Measurements from ENCODE around the gene HAVCR1.
"Not testable (repeated sequence)": the region's sequence is repeated elsewhere in the genome, so short reads cannot be mapped to it uniquely, and the experiment has no call there.

The HAVCR1 gene

GRCh38 chr5:157030692-157031091 is 28.2 kb downstream of the HAVCR1 start:
- DNase-seq (ENCODE audit: low spot score in 2 of 2) (no peak), ATAC-seq (peak; percentile 95)
- Mint-ChIP-seq H3K4me1 (peaks cover 34% of the 10 kb centered on the region), H3K9me3 (no peaks in the 10 kb centered on the region), H3K36me3 (peaks cover under 1% of the 10 kb centered on the region), H3K4me3 (no peak overlapping the region), H3K27ac (peak overlapping the region; percentile 46)

DNA sequence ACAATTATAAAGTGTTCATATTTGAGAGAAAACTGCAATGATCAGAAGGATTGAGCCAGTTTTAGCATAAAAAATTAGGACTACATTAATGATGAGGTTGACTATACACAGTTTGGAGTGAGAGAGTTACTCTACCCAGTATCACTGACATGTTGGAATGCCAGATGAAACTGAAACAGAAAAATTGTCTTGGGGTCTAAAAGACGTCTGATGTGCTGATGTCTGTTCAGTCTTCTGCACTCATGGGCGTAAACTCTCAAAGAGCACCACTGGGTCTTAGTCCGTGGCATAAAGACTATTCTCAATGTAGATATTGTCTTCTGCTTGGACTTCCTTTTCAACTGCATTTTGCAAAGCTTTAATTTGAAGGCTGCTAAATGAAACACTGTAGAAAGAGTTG is 29.5 kb downstream of the HAVCR1 start:
- Mint-ChIP-seq H3K27ac (peak overlapping the region; percentile 46), H3K36me3 (peaks cover 9% of the 10 kb centered on the region), H3K9me3 (no peaks in the 10 kb centered on the region), H3K4me1 (peaks cover 46% of the 10 kb centered on the region), H3K4me3 (no peak overlapping the region)
- DNase-seq (ENCODE audit: low spot score in 2 of 2) (no peak), ATAC-seq (no peak)

DNA sequence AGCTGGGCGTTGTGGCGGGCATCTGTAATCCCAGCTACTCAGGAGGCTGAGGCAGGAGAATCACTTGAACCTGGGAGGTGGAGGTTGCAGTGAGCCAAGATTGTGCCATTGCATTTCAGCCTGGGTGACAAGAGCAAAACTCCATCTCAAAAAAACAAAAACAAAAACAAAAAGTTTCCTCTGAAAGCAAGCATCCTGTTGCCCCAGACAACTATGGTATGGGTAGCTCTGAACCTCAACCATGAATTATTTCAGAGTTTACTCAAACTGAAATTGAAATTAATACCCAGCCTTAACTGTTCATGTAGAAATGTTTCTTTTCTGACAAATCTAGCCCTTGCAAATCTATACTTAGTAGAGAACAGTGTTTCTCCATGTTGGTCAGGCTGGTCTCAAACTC is 31.3 kb downstream of the HAVCR1 start:
- peaks cover 48% of the 10 kb centered on the region for H3K4me1 Mint-ChIP-seq
- H3K27ac Mint-ChIP-seq, H3K9me3 Mint-ChIP-seq, H3K36me3 Mint-ChIP-seq, H3K4me3 Mint-ChIP-seq: not testable (repeated sequence)
- DNase-seq (ENCODE audit: low spot score in 2 of 2): peak in 1 of 2 donors; percentile 56
- peak; percentile 58 for ATAC-seq

DNA sequence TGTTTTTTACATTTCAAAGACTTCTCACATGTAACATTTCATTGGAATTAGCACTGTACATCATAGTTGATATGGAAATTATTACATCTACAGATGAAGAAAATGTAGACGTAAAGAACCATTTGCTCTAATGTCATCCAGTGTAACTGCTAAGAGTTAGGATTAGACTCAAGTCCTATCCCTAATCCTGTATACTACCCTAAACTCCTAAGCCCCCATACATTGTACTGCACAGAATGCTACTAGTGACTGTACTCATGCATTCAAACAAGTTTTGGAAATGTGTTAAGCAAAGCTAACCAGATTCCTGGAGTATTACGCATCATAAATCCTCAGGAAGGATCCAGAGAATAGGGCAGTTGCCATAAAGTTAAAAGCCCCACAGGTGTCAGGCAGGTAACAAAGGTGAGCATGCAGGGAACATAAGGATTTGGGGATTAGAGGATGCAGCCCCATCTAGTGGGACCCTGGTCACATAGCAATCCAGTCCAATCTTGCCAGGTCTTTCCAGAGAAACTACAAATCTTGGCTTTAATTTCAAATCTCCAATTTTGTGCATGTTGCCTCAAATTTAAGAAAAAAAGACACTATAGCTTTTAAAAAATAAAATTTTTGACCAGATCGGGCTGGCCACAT is 32.0 kb downstream of the HAVCR1 start:
- H3K4me3 Mint-ChIP-seq: no peak overlapping the region
- no peak for ATAC-seq
- H3K9me3 Mint-ChIP-seq: no peaks in the 10 kb centered on the region
- peaks cover 55% of the 10 kb centered on the region for H3K4me1 Mint-ChIP-seq
- no peak for DNase-seq (ENCODE audit: low spot score in 2 of 2)
- peaks cover 9% of the 10 kb centered on the region for H3K36me3 Mint-ChIP-seq
- H3K27ac Mint-ChIP-seq: no peak overlapping the region

GRCh38 chr5:157025093-157025698 is 33.7 kb downstream of the HAVCR1 start:
- H3K9me3 Mint-ChIP-seq: no peaks in the 10 kb centered on the region
- H3K4me1 Mint-ChIP-seq: peaks cover 52% of the 10 kb centered on the region
- H3K27ac Mint-ChIP-seq: peak overlapping the region; percentile 72
- H3K4me3 Mint-ChIP-seq: peak overlapping the region; percentile 37
- ATAC-seq: peak; percentile 99
- DNase-seq (ENCODE audit: low spot score in 2 of 2): peak; percentile 69 to 93
- H3K36me3 Mint-ChIP-seq: peaks cover 9% of the 10 kb centered on the region

- peaks cover 44% of the 10 kb centered on the region for H3K4me1 Mint-ChIP-seq
- peaks cover 9% of the 10 kb centered on the region for H3K36me3 Mint-ChIP-seq
- H3K4me3 Mint-ChIP-seq: peak overlapping the region; percentile 37
- DNase-seq (ENCODE audit: low spot score in 2 of 2): no peak
- H3K9me3 Mint-ChIP-seq: no peaks in the 10 kb centered on the region
- no peak for ATAC-seq
- H3K27ac Mint-ChIP-seq: peak overlapping the region; percentile 72
Observed at GRCh38 chr5:157024208-157024959, 34.5 kb downstream of the HAVCR1 start.

- ATAC-seq (no peak), DNase-seq (ENCODE audit: low spot score in 2 of 2) (peak in 1 of 2 donors; percentile 35)
- Mint-ChIP-seq H3K4me3 (no peak overlapping the region), H3K27ac (peak overlapping the region; percentile 11), H3K4me1 (peaks cover 37% of the 10 kb centered on the region), H3K36me3 (peaks cover 9% of the 10 kb centered on the region), H3K9me3 (peaks cover 5% of the 10 kb centered on the region)
Observed at GRCh38 chr5:157022024-157022423, 36.9 kb downstream of the HAVCR1 start.

GRCh38 chr5:157020511-157021222 is 38.2 kb downstream of the HAVCR1 start:
- H3K27ac Mint-ChIP-seq: no peak overlapping the region
- peaks cover 8% of the 10 kb centered on the region for H3K36me3 Mint-ChIP-seq
- DNase-seq (ENCODE audit: low spot score in 2 of 2): no peak
- H3K9me3 Mint-ChIP-seq: peaks cover 5% of the 10 kb centered on the region
- H3K4me3 Mint-ChIP-seq: no peak overlapping the region
- peaks cover 30% of the 10 kb centered on the region for H3K4me1 Mint-ChIP-seq
- no peak for ATAC-seq

GRCh38 chr5:157020002-157020401 is 38.9 kb downstream of the HAVCR1 start:
- Mint-ChIP-seq H3K4me3 (no peak overlapping the region), H3K27ac (no peak overlapping the region), H3K4me1 (peaks cover 23% of the 10 kb centered on the region), H3K36me3 (peaks cover 1% of the 10 kb centered on the region), H3K9me3 (peaks cover 5% of the 10 kb centered on the region)
- ATAC-seq (peak; percentile 83), DNase-seq (ENCODE audit: low spot score in 2 of 2) (no peak)

DNA sequence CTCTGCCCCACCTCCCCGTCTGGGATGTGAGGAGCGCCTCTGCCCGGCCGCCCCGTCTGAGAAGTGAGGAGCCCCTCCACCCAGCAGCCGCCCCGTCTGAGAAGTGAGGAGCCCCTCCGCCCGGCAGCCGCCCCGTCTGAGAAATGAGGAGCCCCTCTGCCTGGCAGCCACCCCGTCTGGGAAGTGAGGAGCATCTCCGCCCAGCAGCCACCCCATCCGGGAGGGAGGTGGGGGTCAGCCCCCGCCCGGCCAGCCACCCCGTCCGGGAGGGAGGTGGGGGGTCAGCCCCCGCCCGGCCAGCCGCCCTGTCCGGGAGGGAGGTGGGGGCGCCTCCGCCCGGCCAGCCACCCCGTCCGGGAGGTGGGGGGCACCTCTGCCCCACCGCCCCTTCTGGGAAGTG is 44.8 kb downstream of the HAVCR1 start:
- H3K4me3 Mint-ChIP-seq; H3K9me3 Mint-ChIP-seq; H3K27ac Mint-ChIP-seq; DNase-seq (ENCODE audit: low spot score in 2 of 2); H3K36me3 Mint-ChIP-seq; H3K4me1 Mint-ChIP-seq; ATAC-seq: not testable (repeated sequence)

DNA sequence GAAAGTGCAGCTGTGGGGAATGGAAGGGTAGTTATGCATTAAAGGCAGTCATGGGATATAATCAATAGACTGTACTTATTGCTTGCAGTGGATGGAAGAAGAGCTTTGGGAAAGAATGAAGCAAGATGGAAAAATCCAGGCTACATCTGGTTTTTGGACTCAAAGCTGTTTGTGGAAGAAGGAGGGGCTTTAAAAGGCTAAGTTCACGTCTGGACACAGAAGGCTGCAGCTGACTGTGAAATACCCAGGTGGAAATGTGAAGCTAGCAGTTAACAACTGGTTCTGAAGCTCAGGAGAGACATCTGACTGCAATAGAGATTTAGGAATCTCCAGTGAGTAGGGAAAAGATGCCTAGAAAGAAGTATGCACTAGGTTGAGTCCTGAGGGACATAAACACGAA is 52.7 kb downstream of the HAVCR1 start:
- H3K4me1 Mint-ChIP-seq: peaks cover 21% of the 10 kb centered on the region
- ATAC-seq (no peak), DNase-seq (ENCODE audit: low spot score in 2 of 2) (no peak)
- no peaks in the 10 kb centered on the region for H3K36me3 Mint-ChIP-seq
- peaks cover 4% of the 10 kb centered on the region for H3K9me3 Mint-ChIP-seq
- H3K27ac Mint-ChIP-seq: no peak overlapping the region
- H3K4me3 Mint-ChIP-seq: no peak overlapping the region

- peak overlapping the region; percentile 24 for H3K27ac Mint-ChIP-seq
- peak; percentile 98 for ATAC-seq
- no peak for DNase-seq (ENCODE audit: low spot score in 2 of 2)
- peaks cover 4% of the 10 kb centered on the region for H3K9me3 Mint-ChIP-seq
- H3K36me3 Mint-ChIP-seq: no peaks in the 10 kb centered on the region
- H3K4me3 Mint-ChIP-seq: no peak overlapping the region
- H3K4me1 Mint-ChIP-seq: peaks cover 21% of the 10 kb centered on the region
Observed at GRCh38 chr5:157004893-157005551, 53.9 kb downstream of the HAVCR1 start.

DNA sequence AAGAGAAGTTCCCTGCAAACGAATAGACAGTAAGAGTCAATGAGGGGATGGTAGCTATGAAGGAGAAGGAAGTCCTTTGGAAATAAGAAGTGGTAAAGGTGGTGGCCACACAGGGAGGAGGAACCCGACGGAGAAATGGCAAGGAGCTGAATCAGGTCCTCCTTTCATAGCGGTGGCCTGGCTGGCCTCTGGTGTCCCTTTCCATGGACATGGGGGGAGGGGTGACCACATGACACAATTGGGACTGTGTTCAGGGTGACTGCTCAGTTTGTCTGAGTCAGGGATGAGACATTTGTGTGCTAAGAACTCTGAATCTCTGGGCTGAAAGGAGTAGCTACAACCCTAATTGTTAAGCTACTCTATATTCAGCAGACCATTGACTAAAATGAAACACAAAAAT is 67.2 kb downstream of the HAVCR1 start:
- no peak overlapping the region for H3K27ac Mint-ChIP-seq
- peak; percentile 31 for ATAC-seq
- peaks cover 9% of the 10 kb centered on the region for H3K4me1 Mint-ChIP-seq
- H3K36me3 Mint-ChIP-seq: no peaks in the 10 kb centered on the region
- peaks cover 5% of the 10 kb centered on the region for H3K9me3 Mint-ChIP-seq
- H3K4me3 Mint-ChIP-seq: no peak overlapping the region
- DNase-seq (ENCODE audit: low spot score in 2 of 2): no peak

GRCh38 chr5:156984064-156984463 is 74.9 kb downstream of the HAVCR1 start:
- no peak overlapping the region for H3K4me3 Mint-ChIP-seq
- DNase-seq (ENCODE audit: low spot score in 2 of 2) (no peak), ATAC-seq (no peak)
- no peaks in the 10 kb centered on the region for H3K36me3 Mint-ChIP-seq
- no peak overlapping the region for H3K27ac Mint-ChIP-seq
- H3K4me1 Mint-ChIP-seq: peaks cover 11% of the 10 kb centered on the region
- peaks cover 5% of the 10 kb centered on the region for H3K9me3 Mint-ChIP-seq

DNA sequence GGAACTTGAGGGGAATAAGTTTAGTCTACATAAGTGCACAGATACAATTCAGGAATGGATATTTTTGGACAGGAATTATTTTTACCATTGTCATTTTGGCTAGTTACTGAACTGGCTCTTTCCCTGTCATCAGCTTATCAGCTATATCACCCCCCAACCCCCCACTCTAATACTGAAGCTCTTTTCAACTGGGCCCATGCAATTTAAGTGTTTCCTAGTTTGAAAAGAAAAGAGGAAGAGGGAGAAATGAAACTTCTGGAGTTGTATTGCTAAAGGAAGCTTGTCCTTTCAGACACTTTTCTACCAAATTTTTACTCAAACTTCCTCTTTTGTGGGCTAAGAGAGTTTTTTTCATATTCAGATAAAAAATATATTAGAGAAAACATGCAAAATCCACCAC is 77.4 kb downstream of the HAVCR1 start:
- no peak overlapping the region for H3K27ac Mint-ChIP-seq

More for the DNA sequence above, 77.4 kb downstream of the HAVCR1 start:
- H3K4me1 Mint-ChIP-seq: peaks cover under 1% of the 10 kb centered on the region
- no peak for DNase-seq (ENCODE audit: low spot score in 2 of 2)
- no peaks in the 10 kb centered on the region for H3K9me3 Mint-ChIP-seq
- no peak overlapping the region for H3K4me3 Mint-ChIP-seq
- H3K36me3 Mint-ChIP-seq: no peaks in the 10 kb centered on the region
- no peak for ATAC-seq
